Mucosa of descending colon (tissue), 3 donors: ENCODE measurements around the gene CACNA1C. TPM values are rescaled to one million over a fixed set of nuclear protein-coding genes. Genes with fewer than 3 reads are reported as not detected.

Experiments
- ATAC-seq: fragments of 200-7000 bp; cut with Tn5 transposase; one replicate; pipeline ENCODE4 v1.9.1; 2020; ENCODE audit warnings: mild to moderate bottlenecking, moderate library complexity
- DNase-seq, 3 donors: peaks; one replicate each; pipeline ENCODE4 v3.0.0-alpha.2; 2020
- H3K36me3 ChIP-seq: fragments of 200-600 bp; one replicate; pipeline ENCODE4 v1.8.0; 2021; ENCODE audit warnings: low read depth, mild to moderate bottlenecking
- H3K4me1 ChIP-seq: fragments of 200-600 bp; one replicate; pipeline ENCODE4 v1.8.0; 2021; ENCODE audit warnings: low read depth, mild to moderate bottlenecking
- H3K4me3 ChIP-seq: fragments of 200-600 bp; one replicate; pipeline ENCODE4 v1.8.0; 2021; ENCODE audit warnings: mild to moderate bottlenecking
- H3K9me3 ChIP-seq: fragments of 200-600 bp; one replicate; pipeline ENCODE4 v1.8.0; 2021; ENCODE audit warnings: mild to moderate bottlenecking
- intact Hi-C, 2 donors: fragments of 100-400 bp; cut with DNase I in 1 of 2; cut with micrococcal nuclease in 1 of 2; formaldehyde crosslinking; loops; one replicate each; pipeline versions ENCODE4 v1.11.0 to v1.11.1; 2022; cut with DNase I, micrococcal nuclease
- total RNA-seq, 3 donors: library from RNA; stranded (reverse); fragmentation: NEBNext Ultra II Directional in 2 of 3; extraction: Animal tissue kit (Norgen Biotek cat#: 25700) in 2 of 3; gene quantifications; one replicate each; pipeline versions ENCODE4 v1.2.1 to v1.2.4, GENCODE V29; 2021 to 2023
- TF ChIP-seq, protein P1 (sequence below): fragments of 200-600 bp; IDR thresholded peaks from one replicate; pipeline ENCODE4 v1.8.0; 2022; ENCODE audit warnings: antibody characterized with exemption, mild to moderate bottlenecking
- donor health status: DM: no; HTN: no; CAD: no; lungs with moderate emphysema.
- donor health status: DM: no; HTN: no; CAD: no.
- donor health status: DM: no; HTN: yes; CAD: no.

The CACNA1C gene
- total RNA-seq, 3 donors from 2014 or later, result 5.5 to 89.4 (median 9.2) TPM

- DNase-seq (no peak), ATAC-seq (no peak)
- Histone ChIP-seq H3K9me3 (no peaks in the 10 kb centered on the region), H3K4me1 (peaks cover 12% of the 10 kb centered on the region), H3K36me3 (no peaks in the 10 kb centered on the region), H3K4me3 (no peak overlapping the region)
- intact Hi-C loops, result no loop called here
- TF ChIP-seq, protein P1, sequence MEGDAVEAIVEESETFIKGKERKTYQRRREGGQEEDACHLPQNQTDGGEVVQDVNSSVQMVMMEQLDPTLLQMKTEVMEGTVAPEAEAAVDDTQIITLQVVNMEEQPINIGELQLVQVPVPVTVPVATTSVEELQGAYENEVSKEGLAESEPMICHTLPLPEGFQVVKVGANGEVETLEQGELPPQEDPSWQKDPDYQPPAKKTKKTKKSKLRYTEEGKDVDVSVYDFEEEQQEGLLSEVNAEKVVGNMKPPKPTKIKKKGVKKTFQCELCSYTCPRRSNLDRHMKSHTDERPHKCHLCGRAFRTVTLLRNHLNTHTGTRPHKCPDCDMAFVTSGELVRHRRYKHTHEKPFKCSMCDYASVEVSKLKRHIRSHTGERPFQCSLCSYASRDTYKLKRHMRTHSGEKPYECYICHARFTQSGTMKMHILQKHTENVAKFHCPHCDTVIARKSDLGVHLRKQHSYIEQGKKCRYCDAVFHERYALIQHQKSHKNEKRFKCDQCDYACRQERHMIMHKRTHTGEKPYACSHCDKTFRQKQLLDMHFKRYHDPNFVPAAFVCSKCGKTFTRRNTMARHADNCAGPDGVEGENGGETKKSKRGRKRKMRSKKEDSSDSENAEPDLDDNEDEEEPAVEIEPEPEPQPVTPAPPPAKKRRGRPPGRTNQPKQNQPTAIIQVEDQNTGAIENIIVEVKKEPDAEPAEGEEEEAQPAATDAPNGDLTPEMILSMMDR, result no peak
Observed at GRCh38 chr12:2265461-2266167, 212.8 kb downstream of the CACNA1C start.

GRCh38 chr12:2266666-2267620 is 214.2 kb downstream of the CACNA1C start:
- intact Hi-C loops, result no loop called here
- no peak overlapping the region for H3K4me3 ChIP-seq
- peaks cover 12% of the 10 kb centered on the region for H3K4me1 ChIP-seq
- no peaks in the 10 kb centered on the region for H3K9me3 ChIP-seq
- peak; percentile 79 for ATAC-seq
- peak in 2 of 3 donors; percentile 56 to 59 for DNase-seq
- TF ChIP-seq, protein P1, result no peak
- no peaks in the 10 kb centered on the region for H3K36me3 ChIP-seq

GRCh38 chr12:2267703-2268470 is 215.1 kb downstream of the CACNA1C start:
- no peak overlapping the region for H3K4me3 ChIP-seq
- ATAC-seq (no peak), DNase-seq (peak in 1 of 3 donors; percentile 47)
- peaks cover 12% of the 10 kb centered on the region for H3K4me1 ChIP-seq
- H3K9me3 ChIP-seq, result no peaks in the 10 kb centered on the region
- intact Hi-C loops, result no loop called here
- H3K36me3 ChIP-seq, result no peaks in the 10 kb centered on the region
- TF ChIP-seq, protein P1, result no peak

- DNase-seq, result no peak
- Histone ChIP-seq H3K36me3 (no peaks in the 10 kb centered on the region), H3K9me3 (no peaks in the 10 kb centered on the region), H3K4me1 (peaks cover 12% of the 10 kb centered on the region), H3K4me3 (no peak overlapping the region)
- peak; percentile 3 for ATAC-seq
- TF ChIP-seq, protein P1, result no peak
- intact Hi-C loops, result no loop called here
Observed at GRCh38 chr12:2268471-2269286, 215.9 kb downstream of the CACNA1C start.
